Esophagus squamous epithelium (tissue), 5 donors: ENCODE data around the gene TRIM21. TPM values are rescaled to one million over a fixed set of nuclear protein-coding genes. Genes with fewer than 3 reads are reported as not detected.
"Not testable (repeated sequence)": the region's sequence is repeated elsewhere in the genome, so short reads cannot be mapped to it uniquely, and the experiment has no call there.

Experiments used
- DNase-seq: peaks from one replicate; lab custom pipeline; 2025; lab: John Stamatoyannopoulos, UW
- H3K27ac ChIP-seq, 4 donors: fragments of 200-600 bp; sonication (generic); one replicate each; pipeline ENCODE4 v1.5.1; 2016 to 2019; ENCODE audit warnings: mild to moderate bottlenecking in 1 of 4
- H3K27me3 ChIP-seq, 4 donors: fragments of 200-600 bp; sonication (generic); 1 replicate in 3 of 4; 2 replicates in 1 of 4; pipeline versions ENCODE4 v1.5.1 to v1.6.0; 2017 to 2021; ENCODE audit warnings: antibody characterized with exemption in 1 of 4
- H3K36me3 ChIP-seq, 3 donors: fragments of 200-600 bp; sonication (generic); one replicate each; pipeline ENCODE4 v1.5.1; 2016 to 2019
- H3K4me1 ChIP-seq, 3 donors: fragments of 200-600 bp; sonication (generic); one replicate each; pipeline ENCODE4 v1.5.1; 2017 to 2019
- H3K4me3 ChIP-seq, 4 donors: fragments of 200-600 bp; sonication (generic); 1 replicate in 3 of 4; 2 replicates in 1 of 4; pipeline ENCODE4 v1.5.1; 2016 to 2019; ENCODE audit warnings: mild to moderate bottlenecking in 2 of 4, moderate library complexity in 1 of 4
- H3K9me3 ChIP-seq, 3 donors: fragments of 200-600 bp; sonication (generic); one replicate each; pipeline ENCODE4 v1.5.1; 2016 to 2019
- CTCF ChIP-seq, 6 experiments: fragments of 450-650 bp in 4 of 6; fragments of 200-600 bp in 2 of 6; sonication (generic) in 2 of 6; IDR thresholded peaks; one replicate each; pipeline ENCODE4 v1.5.1; 2016 to 2019; ENCODE audit warnings: antibody characterized with exemption in 6 of 6, mild to moderate bottlenecking in 4 of 6, moderate library complexity in 4 of 6
- POLR2A ChIP-seq, 4 donors: fragments of 450-650 bp; IDR thresholded peaks; one replicate each; pipeline ENCODE4 v1.6.1; 2017; ENCODE audit warnings: antibody characterized with exemption in 4 of 4, mild to moderate bottlenecking in 4 of 4, moderate library complexity in 3 of 4
- WGBS, 2 donors: methylation state at CpG; one replicate each; pipeline ENCODE4 v1.1.5; 2018; 5-methylcytosine and 5-hydroxymethylcytosine counted together
- intact Hi-C: fragments of 100-400 bp; cut with DNase I; formaldehyde crosslinking; loops from one replicate; pipeline ENCODE4 v1.15.0; 2022
- total RNA-seq, 4 donors: library from RNA; depleted of rRNA; stranded (reverse); fragments of >200 nt; gene quantifications; one replicate each; pipeline ENCODE4 v1.1.0, GENCODE V29; 2016
- donor health status: DM: yes; HTN: yes; CAD: no.

TRIM21 gene
- total RNA-seq, 4 donors from 2014 or later = 7.5 to 15.9 (median 10.1) TPM

- H3K36me3 ChIP-seq = peaks cover 5 to 74% (median 19%) of the 10 kb centered on the region in 3 donors
- H3K27ac ChIP-seq = no peak overlapping the region
- intact Hi-C loops = no loop called here
- DNase-seq = no peak
- no peaks in the 10 kb centered on the region for H3K27me3 ChIP-seq
- H3K4me3 ChIP-seq = no peak overlapping the region
- H3K9me3 ChIP-seq = no peaks in the 10 kb centered on the region
- no peaks in the 10 kb centered on the region for H3K4me1 ChIP-seq
- TF ChIP-seq POLR2A (IDR thresholded peaks at IDR 0.05) = no peak
- WGBS, 2 donors = 90 to 100% methylated on average over 3 of the region's 3 CpGs
Measured at GRCh38 chr11:4385978-4386740, 7.3 kb downstream of the TRIM21 start.

- Histone ChIP-seq H3K9me3 (no peaks in the 10 kb centered on the region), H3K27me3 (no peaks in the 10 kb centered on the region), H3K4me1 (no peaks in the 10 kb centered on the region), H3K36me3 (peaks cover 0 to 39% (median 2%) of the 10 kb centered on the region in 3 donors), H3K27ac (no peak overlapping the region), H3K4me3 (no peak overlapping the region)
- intact Hi-C loops = no loop called here
- WGBS, 2 donors = 71 to 84% methylated on average over 2 of the region's 2 CpGs
- no peak for TF ChIP-seq POLR2A (IDR thresholded peaks at IDR 0.05)
- no peak for TF ChIP-seq CTCF (IDR thresholded peaks at IDR 0.05)
- DNase-seq = no peak
Measured at GRCh38 chr11:4381901-4382300, 11.6 kb downstream of the TRIM21 start.

- no peak overlapping the region for H3K27ac ChIP-seq
- H3K9me3 ChIP-seq = no peaks in the 10 kb centered on the region
- 64 to 80% methylated on average over 5 of the region's 5 CpGs for WGBS, 2 donors
- DNase-seq = no peak
- intact Hi-C loops = no loop called here
- H3K4me3 ChIP-seq = no peak overlapping the region
- H3K27me3 ChIP-seq = no peaks in the 10 kb centered on the region
- TF ChIP-seq POLR2A (IDR thresholded peaks at IDR 0.05) = no peak
- TF ChIP-seq CTCF (IDR thresholded peaks at IDR 0.05) = no peak
- H3K4me1 ChIP-seq = no peaks in the 10 kb centered on the region
- H3K36me3 ChIP-seq = no peaks in the 10 kb centered on the region
Measured at GRCh38 chr11:4375431-4376140, 17.9 kb downstream of the TRIM21 start.

GRCh38 chr11:4370166-4370565 lies 23.3 kb downstream of the TRIM21 start:
- no peak for DNase-seq
- Histone ChIP-seq H3K4me3 (no peak overlapping the region), H3K4me1 (no peaks in the 10 kb centered on the region), H3K27ac (no peak overlapping the region), H3K36me3 (no peaks in the 10 kb centered on the region), H3K9me3 (no peaks in the 10 kb centered on the region), H3K27me3 (no peaks in the 10 kb centered on the region)
- 67 to 73% methylated on average over 3 of the region's 3 CpGs for WGBS, 2 donors
- TF ChIP-seq CTCF (IDR thresholded peaks at IDR 0.05) (no peak), POLR2A (IDR thresholded peaks at IDR 0.05) (no peak)
- intact Hi-C loops = no loop called here

GRCh38 chr11:4368286-4368685 lies 25.2 kb downstream of the TRIM21 start, which contains the start of gene OR52B4:
TSS of gene OR52B4 (minus strand) at chr11:4368386. CDS start at chr11:4368295, 91 bp downstream.
- H3K27ac ChIP-seq = no peak within 1 kb of the TSS
- TF ChIP-seq POLR2A (IDR thresholded peaks at IDR 0.05) (no peak), CTCF (IDR thresholded peaks at IDR 0.05) (no peak)
- DNase-seq = no peak
- no peaks in the 10 kb centered on the region for H3K36me3 ChIP-seq
- no peaks in the 10 kb centered on the region for H3K4me1 ChIP-seq
- no peaks in the 10 kb centered on the region for H3K27me3 ChIP-seq
- H3K4me3 ChIP-seq = no peak within 1 kb of the TSS
- H3K9me3 ChIP-seq = no peaks in the 10 kb centered on the region
- WGBS, 2 donors = 84 to 89% methylated on average over 4 of the region's 4 CpGs
- intact Hi-C loops = no loop called here

GRCh38 chr11:4348142-4348541 lies 45.4 kb downstream of the TRIM21 start:
- H3K4me3 ChIP-seq, DNase-seq, H3K27me3 ChIP-seq, H3K9me3 ChIP-seq, H3K36me3 ChIP-seq, intact Hi-C loops, H3K4me1 ChIP-seq, H3K27ac ChIP-seq: not testable (repeated sequence)
- no CpG with 5 or more reads among the region's 5 CpGs for WGBS, 2 donors

- H3K27ac ChIP-seq, H3K27me3 ChIP-seq, H3K36me3 ChIP-seq, H3K4me3 ChIP-seq, DNase-seq, H3K4me1 ChIP-seq, H3K9me3 ChIP-seq, intact Hi-C loops: not testable (repeated sequence)
- 33 to 68% methylated on average over 1 to 2 of the region's 2 CpGs for WGBS, 2 donors
Measured at GRCh38 chr11:4345366-4345765, 48.1 kb downstream of the TRIM21 start.
